ENCODE measurements around the gene MRAS. TPM values are rescaled to one million over a fixed set of nuclear protein-coding genes. Genes with fewer than 3 reads are reported as not detected.

Gene MRAS
- total RNA-seq, 6 donors from 2014 or later, result 15.7 to 56.0 (median 34.8) TPM

DNA sequence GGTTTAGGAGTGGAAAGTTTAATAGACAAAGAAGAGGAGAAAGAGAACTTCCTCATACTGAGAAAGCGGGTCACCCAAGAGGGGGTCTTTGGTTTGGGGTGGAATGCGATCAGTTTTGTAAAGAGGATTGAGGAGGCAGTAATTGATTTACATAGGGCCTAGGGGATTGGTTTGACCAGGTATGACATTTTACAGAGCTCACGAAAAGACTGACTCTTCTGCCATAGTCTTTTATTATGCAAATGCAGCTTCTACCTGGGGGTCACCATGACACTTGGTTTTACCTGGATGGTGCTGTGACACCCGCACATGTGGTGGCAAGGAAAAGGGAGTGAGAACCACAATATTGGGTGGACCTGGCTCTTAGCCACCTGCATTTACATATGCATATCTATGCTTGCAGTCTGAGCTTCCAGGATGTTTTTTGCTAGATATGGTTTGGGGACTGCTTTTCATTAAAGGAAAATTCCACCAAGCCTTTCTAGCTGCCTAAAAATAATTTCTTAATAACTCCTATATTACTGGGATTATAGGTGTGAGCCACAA is 11.9 kb upstream of the MRAS start:
- 83 to 87% methylated on average over 4 of the region's 4 CpGs for WGBS, 2 donors
- no peak for ATAC-seq (ENCODE audit: low FRiP score in 2 of 2)

GRCh38 chr3:138338244-138338643 is 10.1 kb upstream of the MRAS start:
- Histone ChIP-seq H3K36me3 (no peaks in the 10 kb centered on the region), H3K27ac (no peak overlapping the region), H3K9me3 (no peaks in the 10 kb centered on the region), H3K4me1 (no peaks in the 10 kb centered on the region), H3K4me3 (no peak overlapping the region), H3K27me3 (no peaks in the 10 kb centered on the region)
- no peak for DNase-seq
- ATAC-seq (ENCODE audit: low FRiP score in 2 of 2), result no peak
- WGBS, 2 donors, result 53 to 78% methylated on average over 5 of the region's 5 CpGs
- TF ChIP-seq, protein P1, sequence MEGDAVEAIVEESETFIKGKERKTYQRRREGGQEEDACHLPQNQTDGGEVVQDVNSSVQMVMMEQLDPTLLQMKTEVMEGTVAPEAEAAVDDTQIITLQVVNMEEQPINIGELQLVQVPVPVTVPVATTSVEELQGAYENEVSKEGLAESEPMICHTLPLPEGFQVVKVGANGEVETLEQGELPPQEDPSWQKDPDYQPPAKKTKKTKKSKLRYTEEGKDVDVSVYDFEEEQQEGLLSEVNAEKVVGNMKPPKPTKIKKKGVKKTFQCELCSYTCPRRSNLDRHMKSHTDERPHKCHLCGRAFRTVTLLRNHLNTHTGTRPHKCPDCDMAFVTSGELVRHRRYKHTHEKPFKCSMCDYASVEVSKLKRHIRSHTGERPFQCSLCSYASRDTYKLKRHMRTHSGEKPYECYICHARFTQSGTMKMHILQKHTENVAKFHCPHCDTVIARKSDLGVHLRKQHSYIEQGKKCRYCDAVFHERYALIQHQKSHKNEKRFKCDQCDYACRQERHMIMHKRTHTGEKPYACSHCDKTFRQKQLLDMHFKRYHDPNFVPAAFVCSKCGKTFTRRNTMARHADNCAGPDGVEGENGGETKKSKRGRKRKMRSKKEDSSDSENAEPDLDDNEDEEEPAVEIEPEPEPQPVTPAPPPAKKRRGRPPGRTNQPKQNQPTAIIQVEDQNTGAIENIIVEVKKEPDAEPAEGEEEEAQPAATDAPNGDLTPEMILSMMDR (IDR thresholded peaks at IDR 0.05), result no peak
- TF ChIP-seq EP300 (IDR thresholded peaks at IDR 0.05) (no peak), POLR2A (IDR thresholded peaks at IDR 0.05) (no peak), POLR2AphosphoS5 (IDR thresholded peaks at IDR 0.05) (no peak)

More for the DNA sequence above, 11.9 kb upstream of the MRAS start:
- Histone ChIP-seq H3K9me3 (no peaks in the 10 kb centered on the region), H3K4me1 (no peaks in the 10 kb centered on the region), H3K36me3 (no peaks in the 10 kb centered on the region), H3K4me3 (no peak overlapping the region), H3K27ac (no peak overlapping the region), H3K27me3 (no peaks in the 10 kb centered on the region)
- DNase-seq, result no peak
- TF ChIP-seq EP300 (IDR thresholded peaks at IDR 0.05), result no peak
- TF ChIP-seq, protein P1 (IDR thresholded peaks at IDR 0.05), result no peak
- no peak for TF ChIP-seq POLR2A (IDR thresholded peaks at IDR 0.05)
- no peak for TF ChIP-seq POLR2AphosphoS5 (IDR thresholded peaks at IDR 0.05)

DNA sequence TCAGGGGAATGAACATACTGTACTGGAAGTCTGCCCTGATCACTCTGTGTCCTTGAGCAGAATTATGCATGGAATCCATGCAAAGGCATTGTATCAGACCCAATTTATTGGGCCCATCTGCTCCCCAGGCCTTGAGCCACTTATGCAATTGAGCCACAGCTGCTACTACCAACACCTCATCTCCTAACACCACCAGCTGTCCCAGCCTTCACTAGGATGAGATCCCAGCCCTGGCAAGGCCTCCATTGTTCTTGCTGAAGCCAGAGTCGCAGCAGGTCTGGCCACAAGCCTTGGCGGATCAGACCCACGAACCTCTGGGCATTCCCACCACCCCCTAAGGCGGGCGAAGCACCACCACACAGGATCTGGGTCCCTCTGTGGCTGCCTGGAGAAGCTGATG is 9.6 kb upstream of the MRAS start:
- DNase-seq (no peak), ATAC-seq (ENCODE audit: low FRiP score in 2 of 2) (no peak)
- Histone ChIP-seq H3K27me3 (no peaks in the 10 kb centered on the region), H3K4me3 (no peak overlapping the region), H3K36me3 (no peaks in the 10 kb centered on the region), H3K27ac (no peak overlapping the region), H3K4me1 (no peaks in the 10 kb centered on the region), H3K9me3 (no peaks in the 10 kb centered on the region)
- 80 to 100% methylated on average over 1 to 5 of the region's 5 CpGs for WGBS, 2 donors
- TF ChIP-seq POLR2AphosphoS5 (IDR thresholded peaks at IDR 0.05), result no peak
- no peak for TF ChIP-seq POLR2A (IDR thresholded peaks at IDR 0.05)
- no peak for TF ChIP-seq EP300 (IDR thresholded peaks at IDR 0.05)
- TF ChIP-seq, protein P1 (IDR thresholded peaks at IDR 0.05), result no peak

- DNase-seq (no peak), ATAC-seq (ENCODE audit: low FRiP score in 2 of 2) (no peak)
- no peaks in the 10 kb centered on the region for H3K4me1 ChIP-seq
- H3K27ac ChIP-seq, result no peak overlapping the region
- TF ChIP-seq, protein P1 (IDR thresholded peaks at IDR 0.05), result no peak
- TF ChIP-seq EP300 (IDR thresholded peaks at IDR 0.05) (no peak), POLR2A (IDR thresholded peaks at IDR 0.05) (no peak), POLR2AphosphoS5 (IDR thresholded peaks at IDR 0.05) (no peak)
- 84 to 87% methylated on average over 5 of the region's 5 CpGs for WGBS, 2 donors
- no peak overlapping the region for H3K4me3 ChIP-seq
- H3K27me3 ChIP-seq, result no peaks in the 10 kb centered on the region
- H3K36me3 ChIP-seq, result no peaks in the 10 kb centered on the region
- no peaks in the 10 kb centered on the region for H3K9me3 ChIP-seq
Observed at GRCh38 chr3:138340511-138340910, 7.9 kb upstream of the MRAS start.

- WGBS, 2 donors, result 67% methylated on average over 1 of the region's 1 CpG; no CpG with 5 or more reads in 1 of the 2 donors
Observed at GRCh38 chr3:138344754-138345153, 3.6 kb upstream of the MRAS start.

More at GRCh38 chr3:138344754-138345153, 3.6 kb upstream of the MRAS start:
- TF ChIP-seq EP300 (IDR thresholded peaks at IDR 0.05) (no peak), POLR2AphosphoS5 (IDR thresholded peaks at IDR 0.05) (no peak), POLR2A (IDR thresholded peaks at IDR 0.05) (no peak)
- TF ChIP-seq, protein P1 (IDR thresholded peaks at IDR 0.05), result no peak
- H3K4me1 ChIP-seq, result peaks cover 1 to 18% (median 9%) of the 10 kb centered on the region in 4 donors
- no peaks in the 10 kb centered on the region for H3K36me3 ChIP-seq
- no peak overlapping the region for H3K27ac ChIP-seq
- ATAC-seq (ENCODE audit: low FRiP score in 2 of 2), result no peak
- H3K9me3 ChIP-seq, result no peaks in the 10 kb centered on the region
- no peak overlapping the region for H3K4me3 ChIP-seq
- no peaks in the 10 kb centered on the region for H3K27me3 ChIP-seq
- no peak for DNase-seq

All from upper lobe of left lung (tissue), 6 donors.